SJCRH30 (cell line): ENCODE measurements around the gene EXOC6B. TPM values are rescaled to one million over a fixed set of nuclear protein-coding genes. Genes with fewer than 3 reads are reported as not detected.
"Not testable (repeated sequence)": the region's sequence is repeated elsewhere in the genome, so short reads cannot be mapped to it uniquely, and the experiment has no call there.

Experiments used
- DNase-seq, 2 experiments: peaks; one replicate each; pipeline ENCODE4 v3.0.0-alpha.2; 2015 to 2020
- H3K27ac ChIP-seq: fragments of 250-450 bp; sonication (Bioruptor Pico); 2 replicates; pipeline ENCODE4 v1.5.1; 2020; ENCODE audit warnings: mild to moderate bottlenecking, moderate library complexity
- H3K27me3 ChIP-seq: fragments of 250-450 bp; sonication (Bioruptor Pico); 2 replicates; pipeline ENCODE4 v1.5.1; 2020; ENCODE audit warnings: mild to moderate bottlenecking, moderate library complexity
- H3K36me3 ChIP-seq: fragments of 250-450 bp; sonication (Bioruptor Pico); 2 replicates; pipeline ENCODE4 v1.5.1; 2020; ENCODE audit warnings: mild to moderate bottlenecking, moderate library complexity
- H3K4me1 ChIP-seq: fragments of 250-450 bp; sonication (Bioruptor Pico); 2 replicates; pipeline ENCODE4 v1.5.1; 2020; ENCODE audit warnings: mild to moderate bottlenecking, moderate library complexity
- H3K4me3 ChIP-seq: fragments of 250-450 bp; sonication (Bioruptor Pico); 2 replicates; pipeline ENCODE4 v1.5.1; 2020; ENCODE audit warnings: mild to moderate bottlenecking, moderate library complexity
- H3K9me3 ChIP-seq: fragments of 250-450 bp; sonication (Bioruptor Pico); replicated peaks from 2 replicates; pipeline ENCODE4 v1.5.1; 2020; ENCODE audit warnings: mild to moderate bottlenecking, moderate library complexity
- total RNA-seq: library from RNA; depleted of rRNA; stranded (reverse); fragments of >200 nt; shearing (Covaris generic); gene quantifications from 2 replicates; pipeline ENCODE4 v1.2.3, GENCODE V29; 2014

Gene EXOC6B
- total RNA-seq, 1 experiment from 2014 or later = 24.8 TPM

DNA sequence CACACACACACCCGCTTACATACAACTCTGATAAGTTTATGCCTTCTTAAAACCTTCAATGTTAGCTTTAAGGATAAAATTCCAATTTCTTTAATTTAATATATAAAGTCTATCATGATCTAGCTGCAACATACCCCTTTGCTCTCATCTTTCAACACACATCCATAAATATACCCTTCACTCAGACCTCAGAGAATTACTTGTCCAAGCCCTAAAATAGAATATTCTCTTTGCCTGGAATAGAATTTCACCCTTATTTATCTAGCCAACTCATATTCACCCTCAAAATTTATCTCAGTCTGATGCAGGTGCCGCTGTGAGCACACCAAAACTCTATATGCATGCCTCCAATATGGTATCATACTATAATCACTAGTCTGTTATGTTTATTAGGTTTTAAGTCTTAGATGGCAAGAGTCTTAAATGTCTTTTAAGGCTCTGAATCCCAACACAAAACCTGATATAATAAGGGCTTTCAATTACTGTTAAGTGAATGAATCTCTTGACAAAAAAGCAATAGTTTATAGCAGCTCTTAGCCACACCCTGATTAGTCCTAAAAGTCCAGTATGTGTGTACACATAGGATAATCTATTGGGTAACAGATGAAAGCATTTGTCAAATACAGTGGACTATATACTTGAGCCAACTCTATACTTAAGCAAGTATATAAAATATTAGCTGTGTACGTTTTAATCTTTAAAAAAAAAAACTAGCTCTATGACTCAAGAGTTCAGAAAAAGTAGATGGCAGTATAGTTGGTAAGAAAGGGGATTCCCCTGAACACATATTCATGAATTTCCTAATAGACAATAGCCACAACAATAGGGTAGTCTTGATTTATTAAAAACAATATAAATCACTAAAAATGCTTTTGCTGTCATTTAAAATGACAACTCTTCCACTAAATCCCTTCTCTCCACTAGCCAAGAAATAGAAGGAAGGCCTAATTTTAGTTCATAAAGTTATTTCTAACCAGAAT is 144.5 kb downstream of the EXOC6B start:
- no peaks in the 10 kb centered on the region for H3K9me3 ChIP-seq
- H3K4me1 ChIP-seq = peaks cover 16% of the 10 kb centered on the region
- no peak overlapping the region for H3K4me3 ChIP-seq
- H3K27ac ChIP-seq = no peak overlapping the region
- H3K36me3 ChIP-seq = no peaks in the 10 kb centered on the region
- DNase-seq = no peak
- H3K27me3 ChIP-seq = no peaks in the 10 kb centered on the region

DNA sequence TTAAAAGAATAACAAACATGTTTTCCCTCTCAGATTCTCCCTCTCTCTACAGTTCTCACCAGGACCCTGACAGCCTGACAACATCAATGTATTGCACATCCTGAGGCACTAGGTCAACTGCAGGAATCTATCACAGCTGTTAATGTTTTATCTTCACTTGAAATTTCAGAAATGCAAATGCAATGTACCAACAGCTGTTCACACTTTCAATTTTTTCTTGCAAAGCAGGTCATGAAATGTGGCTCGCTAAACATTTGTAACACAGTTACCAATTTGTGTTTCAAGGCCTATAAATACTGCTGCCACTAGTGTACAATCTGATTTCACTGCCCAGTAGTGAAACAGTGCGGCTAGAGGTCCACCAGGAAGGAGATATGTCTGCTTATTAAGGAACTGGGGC is 147.8 kb downstream of the EXOC6B start:
- no peaks in the 10 kb centered on the region for H3K36me3 ChIP-seq
- peak; percentile 13 to 50 for DNase-seq
- peaks cover 16% of the 10 kb centered on the region for H3K4me1 ChIP-seq
- no peak overlapping the region for H3K4me3 ChIP-seq
- no peaks in the 10 kb centered on the region for H3K27me3 ChIP-seq
- H3K27ac ChIP-seq = peak overlapping the region; percentile 16; the same call in 1 of the 2 replicates
- no peaks in the 10 kb centered on the region for H3K9me3 ChIP-seq

DNA sequence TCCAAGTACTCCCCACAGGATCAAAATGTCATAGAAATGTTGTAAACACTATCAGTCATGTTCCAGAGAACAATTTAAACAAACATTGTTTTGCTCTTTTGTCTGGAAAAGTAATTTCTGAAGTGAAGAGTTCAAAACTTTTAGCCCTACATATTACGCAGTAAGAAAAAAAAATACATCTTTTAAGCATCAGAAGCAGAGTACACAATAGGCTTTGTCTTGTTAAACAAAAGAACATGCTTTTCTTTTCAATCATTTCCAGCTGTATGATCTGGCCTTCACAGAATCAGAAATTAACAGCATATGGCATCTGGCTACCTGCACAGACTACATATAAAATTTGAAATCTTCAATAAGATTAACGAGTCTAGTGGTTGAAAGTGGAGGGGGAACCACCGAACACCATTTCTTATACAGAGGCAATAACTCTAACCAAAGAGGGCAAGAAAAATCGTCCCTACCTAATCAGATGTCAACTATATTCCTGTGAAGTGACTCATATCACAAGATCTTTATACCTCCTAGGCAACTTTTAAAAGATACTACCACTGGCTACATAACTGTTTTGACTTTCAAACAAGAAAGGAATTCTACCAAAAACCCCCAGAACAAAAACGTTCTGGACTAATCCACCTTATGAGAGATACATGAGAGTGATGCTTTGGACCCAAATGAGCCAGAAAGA is 149.3 kb downstream of the EXOC6B start:
- no peaks in the 10 kb centered on the region for H3K27me3 ChIP-seq
- no peak for DNase-seq
- no peaks in the 10 kb centered on the region for H3K9me3 ChIP-seq
- H3K36me3 ChIP-seq = no peaks in the 10 kb centered on the region
- H3K4me3 ChIP-seq = no peak overlapping the region
- peaks cover 16% of the 10 kb centered on the region for H3K4me1 ChIP-seq
- H3K27ac ChIP-seq = no peak overlapping the region

DNA sequence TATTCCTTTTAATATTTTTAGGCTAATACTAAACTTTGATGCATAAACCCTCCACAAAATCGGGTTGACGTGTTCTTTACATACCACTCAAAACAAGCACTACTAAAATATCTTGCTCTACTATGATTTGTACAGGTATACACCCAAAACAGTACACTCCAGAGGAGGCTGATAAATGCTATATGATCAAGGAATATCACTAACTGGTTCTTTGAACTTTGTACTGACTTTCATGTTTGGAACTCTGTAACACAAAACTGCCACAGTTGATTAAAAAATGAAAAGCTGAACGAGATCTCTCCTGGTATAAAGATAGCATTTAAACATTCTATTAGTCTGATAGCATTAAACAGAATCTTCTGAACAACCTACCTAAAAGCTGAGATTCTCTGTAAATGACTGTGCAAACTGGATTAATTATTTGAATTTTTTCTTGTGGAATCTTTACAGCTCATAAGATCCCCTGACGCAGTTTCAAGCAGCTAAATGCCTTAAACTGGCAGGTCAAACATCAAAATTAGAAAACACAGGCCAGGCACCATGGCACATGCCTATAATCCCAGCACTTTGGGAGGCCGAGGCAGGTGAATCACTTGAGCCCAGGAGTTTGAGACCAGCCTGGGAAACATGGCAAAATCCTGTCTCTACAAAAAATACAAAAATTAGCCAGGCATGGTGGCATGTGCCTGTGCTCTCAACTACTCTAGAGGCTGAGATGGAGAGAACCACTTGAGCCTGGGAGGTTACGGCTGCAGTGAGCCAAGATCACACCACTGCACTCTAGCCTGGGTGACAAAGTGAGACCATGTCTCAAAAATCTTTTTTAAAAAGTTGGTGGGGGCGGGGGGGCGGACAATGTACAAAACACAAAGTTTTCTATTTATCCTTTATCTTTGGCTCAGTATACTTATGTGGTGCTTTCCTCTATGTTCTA is 150.6 kb downstream of the EXOC6B start:
- no peaks in the 10 kb centered on the region for H3K9me3 ChIP-seq
- H3K36me3 ChIP-seq = no peaks in the 10 kb centered on the region
- no peak for DNase-seq
- H3K27me3 ChIP-seq = no peaks in the 10 kb centered on the region
- no peak overlapping the region for H3K4me3 ChIP-seq
- peaks cover 16% of the 10 kb centered on the region for H3K4me1 ChIP-seq
- H3K27ac ChIP-seq = no peak overlapping the region

DNA sequence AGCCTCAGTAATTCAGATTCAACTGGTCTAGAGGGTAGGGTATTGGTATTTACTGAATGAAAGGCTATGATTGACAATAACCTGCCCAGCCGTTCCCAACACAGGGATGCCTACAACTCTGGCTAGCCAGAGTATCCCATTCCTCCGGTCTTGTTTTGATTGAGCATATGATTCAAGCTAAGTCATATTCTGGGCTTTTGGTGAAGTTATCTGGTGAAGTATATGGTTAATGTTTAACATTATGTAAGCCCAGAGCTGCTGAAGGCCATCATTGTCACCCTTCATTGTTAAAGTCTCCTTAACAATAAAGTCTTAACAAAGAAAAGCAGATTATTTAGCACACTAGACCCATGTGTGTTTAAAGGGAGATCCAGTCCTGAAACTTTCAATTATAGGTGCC is 152.6 kb downstream of the EXOC6B start:
- no peaks in the 10 kb centered on the region for H3K27me3 ChIP-seq
- no peak for DNase-seq
- H3K36me3 ChIP-seq = no peaks in the 10 kb centered on the region
- no peak overlapping the region for H3K27ac ChIP-seq
- peaks cover 10% of the 10 kb centered on the region for H3K4me1 ChIP-seq
- no peak overlapping the region for H3K4me3 ChIP-seq
- H3K9me3 ChIP-seq = 0 out of 2 replicates have a peak, but pooled peaks cover 3% of the 10 kb centered on the region

DNA sequence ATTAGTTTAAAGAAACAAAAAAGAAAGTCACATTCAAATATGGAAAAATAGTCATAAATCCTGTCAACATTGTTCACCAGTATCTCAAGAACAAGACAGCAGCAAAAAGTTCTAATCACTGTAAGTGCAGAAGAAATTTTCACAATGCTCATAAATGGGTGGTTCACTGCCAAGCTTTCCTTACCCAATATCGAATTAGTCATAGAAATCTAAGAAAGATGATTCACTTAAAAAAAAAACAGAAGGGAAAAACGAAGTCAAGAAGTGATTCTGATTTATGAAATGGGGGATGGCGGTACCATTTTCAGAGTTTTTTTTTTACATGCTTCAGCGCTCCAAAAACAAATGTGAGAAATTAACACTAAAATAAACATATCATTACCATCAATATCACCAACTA is 156.7 kb downstream of the EXOC6B start:
- Histone ChIP-seq H3K27me3 (no peaks in the 10 kb centered on the region), H3K36me3 (no peaks in the 10 kb centered on the region), H3K27ac (no peak overlapping the region), H3K4me1 (no peaks in the 10 kb centered on the region), H3K4me3 (no peak overlapping the region), H3K9me3 (0 out of 2 replicates have a peak, but pooled peaks cover 3% of the 10 kb centered on the region)
- DNase-seq = no peak

DNA sequence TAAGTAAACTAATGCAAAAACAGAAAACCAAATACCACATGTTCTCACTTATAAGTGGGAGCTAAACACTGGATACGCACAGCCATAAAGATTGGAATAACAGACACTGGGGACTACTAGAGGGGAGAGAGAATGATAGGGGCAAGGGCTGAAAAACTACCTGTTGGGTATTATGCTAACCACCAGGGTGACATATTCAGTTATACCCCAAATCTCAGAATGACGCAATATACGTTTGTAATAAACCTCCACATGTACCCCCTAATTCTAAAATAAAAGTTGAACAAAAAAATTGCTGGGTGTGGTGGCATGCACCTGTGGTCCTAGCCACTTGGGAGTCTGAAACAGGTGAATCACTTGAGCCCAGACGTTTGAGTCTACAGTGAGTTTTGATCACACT is 157.2 kb downstream of the EXOC6B start:
- Histone ChIP-seq H3K27ac (no peak overlapping the region), H3K27me3 (no peaks in the 10 kb centered on the region), H3K36me3 (no peaks in the 10 kb centered on the region), H3K4me1 (no peaks in the 10 kb centered on the region), H3K4me3 (no peak overlapping the region), H3K9me3 (0 out of 2 replicates have a peak, but pooled peaks cover 3% of the 10 kb centered on the region)
- DNase-seq = no peak

DNA sequence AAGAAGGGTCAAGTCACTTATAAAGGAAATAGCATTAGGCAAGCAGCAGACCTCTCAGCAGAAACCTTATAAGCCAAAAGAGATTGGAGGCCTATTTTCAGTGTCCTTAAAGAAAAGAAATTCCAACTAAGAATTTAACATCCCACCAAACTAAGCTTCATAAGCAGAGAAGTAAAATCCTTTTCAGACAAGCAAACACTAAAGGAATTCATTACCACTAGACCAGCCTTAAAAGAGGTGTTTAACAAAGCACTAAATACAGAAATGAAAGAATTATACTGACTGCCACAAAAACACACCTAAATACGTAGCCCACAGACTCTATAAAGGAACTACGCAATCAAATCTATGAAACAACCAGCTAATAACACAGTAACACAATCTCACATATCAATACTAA is 160.4 kb downstream of the EXOC6B start:
- DNase-seq = no peak
- Histone ChIP-seq H3K4me3 (no peak overlapping the region), H3K4me1 (no peaks in the 10 kb centered on the region), H3K27ac (no peak overlapping the region), H3K27me3 (no peaks in the 10 kb centered on the region), H3K36me3 (no peaks in the 10 kb centered on the region), H3K9me3 (0 out of 2 replicates have a peak, but pooled peaks cover 3% of the 10 kb centered on the region)

DNA sequence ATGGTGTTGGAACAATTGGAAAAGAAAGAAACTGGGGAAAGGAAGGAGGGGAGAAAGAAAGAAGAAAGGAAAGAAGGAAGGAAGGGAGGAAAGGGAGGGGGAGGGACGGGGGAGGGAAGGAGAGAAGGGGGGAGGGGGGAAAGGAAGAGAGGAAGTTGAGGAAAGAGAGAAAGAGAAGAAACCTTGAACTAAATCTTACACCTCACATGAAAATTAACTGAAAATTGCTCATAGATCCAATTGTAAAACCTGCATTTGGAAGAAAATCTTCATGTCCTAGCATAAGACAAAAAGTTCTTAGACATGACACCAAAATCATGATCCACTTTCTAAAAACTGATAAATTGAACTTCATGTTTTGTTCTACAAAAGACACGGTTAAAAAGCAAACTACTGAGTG is 163.8 kb downstream of the EXOC6B start:
- Histone ChIP-seq H3K27ac (no peak overlapping the region), H3K4me3 (no peak overlapping the region), H3K9me3 (no peaks in the 10 kb centered on the region), H3K4me1 (no peaks in the 10 kb centered on the region), H3K27me3 (no peaks in the 10 kb centered on the region), H3K36me3 (no peaks in the 10 kb centered on the region)
- no peak for DNase-seq

DNA sequence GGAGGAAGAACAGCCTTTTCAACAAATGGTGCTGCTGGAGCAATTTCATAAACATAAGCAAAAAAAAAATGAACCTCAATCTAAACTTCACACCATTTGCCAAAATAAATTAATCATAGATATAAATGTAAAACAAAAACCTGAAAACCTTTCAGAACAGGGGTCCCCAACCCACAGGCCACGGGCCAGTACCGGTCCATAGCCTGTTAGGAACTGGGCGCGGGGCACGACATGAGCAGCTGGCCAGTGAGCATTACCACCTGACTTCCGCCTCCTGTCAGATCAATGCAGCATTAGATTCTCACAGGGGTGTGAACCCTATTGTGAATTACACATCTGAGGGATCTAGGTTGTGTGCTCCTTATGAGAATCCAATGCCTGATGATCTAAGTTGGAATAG is 176.0 kb downstream of the EXOC6B start:
- Histone ChIP-seq H3K9me3 (peaks cover 4% of the 10 kb centered on the region; the same call in 1 of the 2 replicates), H3K27me3 (no peaks in the 10 kb centered on the region), H3K36me3 (no peaks in the 10 kb centered on the region), H3K4me3 (no peak overlapping the region), H3K4me1 (no peaks in the 10 kb centered on the region), H3K27ac (no peak overlapping the region)
- no peak for DNase-seq

DNA sequence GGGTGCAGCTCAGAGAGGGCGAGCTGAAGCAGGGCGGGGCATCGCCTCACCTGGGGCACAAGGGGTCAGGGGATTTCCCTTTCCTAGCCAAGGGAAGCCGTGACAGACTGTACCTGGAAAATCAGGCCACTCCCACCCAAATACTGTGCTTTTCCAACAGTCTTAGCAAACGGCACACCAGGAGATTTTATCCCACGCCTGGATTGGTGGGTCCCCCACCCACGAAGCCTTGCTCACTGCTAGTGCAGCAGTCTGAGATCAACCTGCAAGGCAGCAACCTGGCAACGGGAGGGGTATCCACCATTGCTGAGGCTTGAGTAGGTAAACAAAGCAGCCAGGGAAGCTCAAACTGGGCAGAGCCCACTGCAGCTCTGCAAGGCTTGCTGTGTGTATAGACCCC is 184.6 kb downstream of the EXOC6B start:
- H3K9me3 ChIP-seq, H3K4me1 ChIP-seq, H3K4me3 ChIP-seq, H3K27me3 ChIP-seq, H3K36me3 ChIP-seq, DNase-seq, H3K27ac ChIP-seq: not testable (repeated sequence)

DNA sequence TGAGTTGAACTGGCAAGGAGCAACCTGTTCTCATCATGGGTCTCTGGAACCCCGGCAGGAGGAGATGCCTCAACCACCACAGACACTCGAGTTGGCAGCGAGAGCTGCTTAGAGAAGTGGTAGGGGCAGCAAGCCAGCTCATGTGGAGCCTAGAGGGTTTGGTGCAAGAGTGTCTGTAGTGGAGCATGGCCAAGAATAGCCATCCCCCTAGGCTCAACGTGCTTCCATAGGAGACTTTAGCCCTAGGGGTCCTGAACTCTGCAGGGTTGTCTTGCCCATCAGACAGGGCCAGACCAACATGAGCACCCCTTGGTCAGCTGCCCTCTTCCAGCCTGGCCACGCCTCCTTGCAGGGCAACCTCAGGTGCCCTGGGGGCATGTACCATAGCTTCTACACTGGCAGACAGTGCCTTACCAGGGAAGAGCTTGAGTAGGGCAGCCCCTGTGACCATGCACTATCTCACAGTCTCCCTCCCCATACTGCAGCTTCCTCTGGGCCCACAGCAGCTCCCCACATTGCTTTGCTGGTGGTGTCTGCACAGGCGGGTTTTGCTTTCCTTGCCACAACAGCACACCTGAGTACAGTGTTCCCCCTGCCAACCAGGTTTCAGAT is 187.1 kb downstream of the EXOC6B start:
- H3K4me1 ChIP-seq = no peaks in the 10 kb centered on the region
- no peaks in the 10 kb centered on the region for H3K36me3 ChIP-seq
- DNase-seq = no peak
- no peak overlapping the region for H3K4me3 ChIP-seq
- peaks cover under 1% of the 10 kb centered on the region; the same call in 1 of the 2 replicates for H3K9me3 ChIP-seq
- no peak overlapping the region for H3K27ac ChIP-seq
- H3K27me3 ChIP-seq = no peaks in the 10 kb centered on the region

DNA sequence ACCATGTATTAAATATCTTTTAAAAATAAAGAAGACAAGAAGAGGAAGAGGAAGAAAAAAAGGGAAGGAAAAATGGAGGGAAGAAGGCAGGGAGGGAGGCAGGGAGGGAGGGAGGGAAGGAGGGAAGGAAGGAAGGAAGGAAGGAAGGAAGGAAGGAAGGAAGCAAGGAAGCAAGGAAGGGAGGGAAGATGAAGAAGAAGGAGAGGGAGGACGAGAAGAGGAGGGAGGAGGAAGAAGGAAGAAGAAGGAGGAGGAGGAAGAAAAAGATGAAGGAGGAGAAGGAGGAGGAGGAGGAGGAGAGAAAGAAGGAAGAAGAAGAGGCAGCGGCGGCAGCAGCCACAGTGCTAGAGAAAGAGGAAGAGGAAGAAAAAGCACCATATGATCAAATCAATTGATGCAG is 189.6 kb downstream of the EXOC6B start:
- H3K4me3 ChIP-seq = no peak overlapping the region
- H3K9me3 ChIP-seq = no peaks in the 10 kb centered on the region
- no peaks in the 10 kb centered on the region for H3K4me1 ChIP-seq
- H3K27me3 ChIP-seq = no peaks in the 10 kb centered on the region
- no peaks in the 10 kb centered on the region for H3K36me3 ChIP-seq
- no peak overlapping the region for H3K27ac ChIP-seq
- DNase-seq = no peak

DNA sequence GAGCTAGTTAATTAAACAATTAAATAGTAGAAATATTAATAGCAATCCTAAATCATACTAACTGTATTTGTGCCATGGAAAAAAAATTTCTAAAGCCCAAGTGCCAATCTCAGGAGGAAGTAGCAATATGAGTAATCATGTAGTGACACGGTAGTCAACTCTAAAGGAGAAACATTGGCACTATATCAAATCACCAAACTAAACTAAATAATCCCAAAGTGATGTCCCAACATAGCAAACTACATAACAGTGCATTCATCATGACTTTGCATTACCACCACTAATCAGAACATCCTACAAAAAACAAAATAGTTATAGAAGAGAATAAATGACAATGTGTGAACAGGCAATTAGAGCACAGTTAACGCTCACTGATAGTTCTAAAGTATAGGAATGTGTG is 195.1 kb downstream of the EXOC6B start:
- H3K4me3 ChIP-seq = no peak overlapping the region
- DNase-seq = no peak

More for the DNA sequence above, 195.1 kb downstream of the EXOC6B start:
- H3K9me3 ChIP-seq = no peaks in the 10 kb centered on the region
- H3K36me3 ChIP-seq = no peaks in the 10 kb centered on the region
- no peaks in the 10 kb centered on the region for H3K4me1 ChIP-seq
- H3K27ac ChIP-seq = no peak overlapping the region
- no peaks in the 10 kb centered on the region for H3K27me3 ChIP-seq
